Osteocyte (in vitro differentiated cells): ENCODE results near the gene ABI3. TPM values are rescaled to one million over a fixed set of nuclear protein-coding genes. Genes with fewer than 3 reads are reported as not detected.
"Not testable (repeated sequence)": the region's sequence is repeated elsewhere in the genome, so short reads cannot be mapped to it uniquely, and the experiment has no call there.

ENCODE experiments used
- DNase-seq: peaks from one replicate; pipeline ENCODE4 v3.0.0; 2021; ENCODE audit warnings: mixed read lengths; ENCODE audit not compliant: unreplicated experiment; ENCODE audit errors: extremely low spot score
- H3K27ac Mint-ChIP-seq: one replicate; pipeline ENCODE4 v1.8.0; 2021; ENCODE audit warnings: mild to moderate bottlenecking, mixed read lengths; ENCODE audit not compliant: unreplicated experiment
- H3K27me3 Mint-ChIP-seq: one replicate; pipeline ENCODE4 v1.8.0; 2021; ENCODE audit warnings: mixed read lengths; ENCODE audit not compliant: unreplicated experiment
- H3K36me3 Mint-ChIP-seq: one replicate; pipeline ENCODE4 v1.8.0; 2021; ENCODE audit warnings: mixed read lengths; ENCODE audit not compliant: unreplicated experiment
- H3K4me1 Mint-ChIP-seq: one replicate; pipeline ENCODE4 v1.8.0; 2021; ENCODE audit warnings: mixed read lengths; ENCODE audit not compliant: unreplicated experiment
- H3K4me3 Mint-ChIP-seq: one replicate; pipeline ENCODE4 v1.8.0; 2021; ENCODE audit warnings: mild to moderate bottlenecking, moderate library complexity, mixed read lengths; ENCODE audit not compliant: unreplicated experiment
- H3K9me3 Mint-ChIP-seq: one replicate; pipeline ENCODE4 v1.8.0; 2021; ENCODE audit warnings: mixed read lengths; ENCODE audit not compliant: unreplicated experiment
- CTCF ChIP-seq: fragments of 200-600 bp; sonication (generic); IDR thresholded peaks from 2 replicates; pipeline ENCODE4 v1.5.0; 2021; ENCODE audit warnings: antibody characterized with exemption, mild to moderate bottlenecking, moderate library complexity
- total RNA-seq: library from RNA; stranded (reverse); gene quantifications from 2 replicates; pipeline ENCODE4 v1.2.1, GENCODE V29; 2021

The ABI3 gene
- total RNA-seq, 1 donor from 2014 or later, result 0.19 TPM

- Mint-ChIP-seq H3K27me3 (peaks cover 2% of the 10 kb centered on the region), H3K27ac (peak overlapping the region; percentile 69), H3K36me3 (no peaks in the 10 kb centered on the region), H3K9me3 (no peaks in the 10 kb centered on the region), H3K4me3 (peak overlapping the region; percentile 77), H3K4me1 (peaks cover 8% of the 10 kb centered on the region)
- TF ChIP-seq CTCF, result no peak
- peak; percentile 86 for DNase-seq
Measured at GRCh38 chr17:49260011-49260816, 49.7 kb downstream of the ABI3 start.

DNA sequence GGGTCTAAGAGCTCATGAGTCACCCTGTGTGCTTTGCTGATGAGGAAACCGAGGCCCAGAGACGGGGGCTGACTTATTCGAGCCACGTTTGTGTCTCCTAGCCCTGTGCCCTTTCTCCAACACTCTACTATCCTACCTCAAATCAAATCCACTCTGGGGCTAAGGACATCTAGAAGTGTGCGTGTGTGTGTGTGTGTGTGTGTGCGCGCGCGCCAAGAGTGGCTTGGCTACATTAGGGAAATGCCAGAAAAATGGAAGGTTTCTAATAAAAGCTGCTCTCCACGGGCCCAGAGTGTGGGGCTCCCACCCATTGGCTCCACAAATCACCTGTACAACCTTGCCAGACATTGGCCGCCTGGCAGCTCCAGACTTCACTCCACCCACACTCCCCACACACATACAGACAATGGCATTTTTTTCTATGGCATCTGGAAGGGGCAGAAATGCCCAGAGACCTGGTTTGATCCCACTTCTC is 50.3 kb downstream of the ABI3 start:
- Mint-ChIP-seq H3K27ac (peak overlapping the region; percentile 69), H3K4me3 (peak overlapping the region; percentile 77), H3K9me3 (no peaks in the 10 kb centered on the region), H3K36me3 (no peaks in the 10 kb centered on the region), H3K4me1 (peaks cover 8% of the 10 kb centered on the region), H3K27me3 (peaks cover 2% of the 10 kb centered on the region)
- no peak for DNase-seq
- TF ChIP-seq CTCF, result no peak

- DNase-seq, H3K27me3 Mint-ChIP-seq, H3K4me3 Mint-ChIP-seq, H3K36me3 Mint-ChIP-seq, H3K9me3 Mint-ChIP-seq, H3K4me1 Mint-ChIP-seq, H3K27ac Mint-ChIP-seq: not testable (repeated sequence)
Measured at GRCh38 chr17:49261540-49261939, 51.0 kb downstream of the ABI3 start.

- Mint-ChIP-seq H3K27me3 (peaks cover 3% of the 10 kb centered on the region), H3K27ac (no peak overlapping the region), H3K36me3 (no peaks in the 10 kb centered on the region), H3K4me1 (peaks cover 1% of the 10 kb centered on the region), H3K4me3 (no peak overlapping the region), H3K9me3 (no peaks in the 10 kb centered on the region)
- DNase-seq, result no peak
- no peak for TF ChIP-seq CTCF
Measured at GRCh38 chr17:49266233-49266632, 55.7 kb downstream of the ABI3 start.

DNA sequence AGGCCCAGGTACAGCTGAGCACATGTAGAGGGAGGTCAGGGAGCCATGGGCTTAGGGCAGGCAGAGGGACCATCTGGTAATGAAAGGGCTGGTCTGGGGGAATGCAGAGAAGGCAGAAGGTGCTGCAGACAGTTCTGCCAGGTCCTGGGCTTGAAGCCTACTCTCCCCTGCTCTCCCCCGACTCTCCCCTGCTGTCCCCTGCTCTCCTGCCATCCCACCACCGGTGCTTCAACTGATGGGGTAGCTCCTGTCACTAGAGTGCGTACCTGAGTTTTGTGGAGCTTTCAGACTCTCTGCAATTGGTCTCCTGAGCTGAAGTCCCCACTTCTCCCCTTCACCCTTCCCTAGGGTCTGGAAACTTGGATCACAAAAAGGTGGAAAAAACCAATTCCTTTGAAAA is 57.4 kb downstream of the ABI3 start:
- no peaks in the 10 kb centered on the region for H3K4me1 Mint-ChIP-seq
- peaks cover 3% of the 10 kb centered on the region for H3K27me3 Mint-ChIP-seq
- no peak for TF ChIP-seq CTCF
- H3K4me3 Mint-ChIP-seq, result no peak overlapping the region
- DNase-seq, result no peak
- no peaks in the 10 kb centered on the region for H3K36me3 Mint-ChIP-seq
- H3K9me3 Mint-ChIP-seq, result no peaks in the 10 kb centered on the region
- no peak overlapping the region for H3K27ac Mint-ChIP-seq
